ENCODE results near the gene POM121. TPM values are rescaled to one million over a fixed set of nuclear protein-coding genes. Genes with fewer than 3 reads are reported as not detected.

The POM121 gene
- total and polyA plus RNA-seq, 2 of the 8 experiments (the other 6 are each of a cell fraction or from before 2014, with no cell fraction given): 11.5 to 57.0 TPM

- Histone ChIP-seq H4K8ac (ENCODE audit: extremely low read depth, insufficient read depth, low read length) (no peak overlapping the region), H3K9ac (replicated peaks in 1 of 4; ENCODE audit: extremely low read depth in 1 of 4, low read depth in 3 of 4, low read length in 3 of 4) (no peak overlapping the region), H2AK5ac (ENCODE audit: low read depth, low read length) (no peak overlapping the region), H3K23ac (ENCODE audit: insufficient read length) (no peak overlapping the region), H2AFZ (ENCODE audit: low read length) (no peak overlapping the region), H2BK5ac (ENCODE audit: low read depth, low read length) (no peak overlapping the region), H3K79me1 (ENCODE audit: low read depth, low read length) (peaks cover 3% of the 10 kb centered on the region), H3K18ac (ENCODE audit: extremely low read depth, low read length) (no peak overlapping the region), H3K36me3 (ENCODE audit: control insufficient read depth in 2 of 4, insufficient read depth in 4 of 4, low read length in 3 of 4) (no peaks in the 10 kb centered on the region), H3K4ac (replicated peaks; ENCODE audit: insufficient read length, low read depth, low read length) (no peak overlapping the region), H3K4me1 (replicated peaks in 1 of 4; ENCODE audit: control insufficient read depth in 3 of 4, insufficient read depth in 4 of 4, low read length in 3 of 4) (0 out of 7 replicates have a peak, but pooled peaks cover 0 to 4% (median 0%) of the 10 kb centered on the region in 4 experiments), H2BK20ac (ENCODE audit: low read length) (no peak overlapping the region), H3K4me2 (ENCODE audit: insufficient read depth in 1 of 2, low read depth in 2 of 2, low read length in 2 of 2) (no peak overlapping the region), H3K56ac (replicated peaks; ENCODE audit: insufficient read length, low read depth, low read length) (no peak overlapping the region), H2BK15ac (ENCODE audit: low read length) (no peak overlapping the region), H4K5ac (ENCODE audit: insufficient read length, low read depth, low read length) (no peak overlapping the region), H3K27me3 (replicated peaks in 1 of 4; ENCODE audit: control insufficient read depth in 3 of 4, extremely low read depth in 1 of 4, insufficient read depth in 3 of 4, low read length in 3 of 4) (no peaks in the 10 kb centered on the region), H3K9me3 (ENCODE audit: insufficient read depth in 2 of 2, low read depth in 1 of 2, low read length in 1 of 2) (no peaks in the 10 kb centered on the region), H3K79me2 (ENCODE audit: control insufficient read depth in 1 of 2, insufficient read depth in 2 of 2, low read length in 2 of 2) (peaks cover 0 to 20% of the 10 kb centered on the region in 2 experiments; a peak in 2 of 4 replicates), H2BK120ac (replicated peaks; ENCODE audit: low read depth, low read length) (no peak overlapping the region), H3K14ac (ENCODE audit: insufficient read length) (no peak overlapping the region), H4K91ac (replicated peaks; ENCODE audit: insufficient read length, low read length) (no peak overlapping the region), H4K20me1 (replicated peaks in 1 of 2; ENCODE audit: control insufficient read depth in 1 of 2, insufficient read depth in 2 of 2, low read length in 2 of 2) (no peaks in the 10 kb centered on the region), H3K27ac (ENCODE audit: low read depth, low read length) (no peak overlapping the region), H2BK12ac (ENCODE audit: low read depth, low read length) (no peak overlapping the region), H3K4me3 (ENCODE audit: extremely low read depth in 1 of 4, insufficient read depth in 2 of 4, low read depth in 3 of 4, low read length in 4 of 4) (no peak overlapping the region), H3K23me2 (ENCODE audit: low read depth, low read length) (no peaks in the 10 kb centered on the region)
- ChIA-PET POLR2A (ENCODE audit: partially characterized antibody) (interaction anchor here (0.6 to 1.6 kb wide), 2 partner anchors 9 to 90 kb away, joined by 3 to 4 read pairs; no protein-coding TSS in a partner anchor), CTCF (ENCODE audit: partially characterized antibody) (interaction anchor here (1.1 kb wide), 1 partner anchor 9 kb away, joined by 3 read pairs; no protein-coding TSS in a partner anchor)
- TF ChIP-seq RXRA (IDR thresholded peaks at IDR 0.05; ENCODE audit: insufficient read depth, low read depth, low read length): no peak
- DNase-seq (ENCODE audit: low read depth in 1 of 2, low spot score in 2 of 2): no peak
- FAIRE-seq: no peak
- 90% methylated on average over 4 of the region's 4 CpGs; no CpG with 5 or more reads in 1 of the 2 experiments for WGBS, 2 experiments (ENCODE audit: extremely low coverage in 1 of 2, insufficient coverage in 1 of 2, insufficient read length in 1 of 2, insufficient replicate concordance in 2 of 2, low coverage in 1 of 2, low lambda C conversion rate in 2 of 2, missing lambda C conversion rate in 1 of 2)
These were observed 5.6 kb upstream of the POM121 start for GRCh38 chr7:72919256-72919775.

Measured in H1 (cell line).